Cardiac muscle cell (in vitro differentiated cells and primary cell): ENCODE results near the gene CPA1. TPM values are rescaled to one million over a fixed set of nuclear protein-coding genes. Genes with fewer than 3 reads are reported as not detected.

ENCODE experiments used
- DNase-seq, 2 donors: peaks; one replicate each; pipeline versions ENCODE4 v3.0.0 to v3.0.0-alpha.2; 2010 to 2017; ENCODE audit warnings: low read depth in 1 of 2, low spot score in 1 of 2
- H3K27ac ChIP-seq: fragments of 200-600 bp; sonication (generic); 2 replicates; pipeline ENCODE4 v1.5.1; 2016
- H3K27me3 ChIP-seq: fragments of 200-600 bp; sonication (generic); 2 replicates; pipeline ENCODE4 v1.6.0; 2016; ENCODE audit warnings: control low read depth
- H3K36me3 ChIP-seq: fragments of 200-600 bp; sonication (generic); 2 replicates; pipeline ENCODE4 v1.5.1; 2016; ENCODE audit warnings: control low read depth
- H3K4me1 ChIP-seq: fragments of 200-600 bp; sonication (generic); 2 replicates; pipeline ENCODE4 v1.8.1; 2017; ENCODE audit warnings: low read depth, mild to moderate bottlenecking, mixed run types
- H3K4me3 ChIP-seq: fragments of 200-600 bp; sonication (generic); 2 replicates; pipeline ENCODE4 v1.5.1; 2016; ENCODE audit warnings: mild to moderate bottlenecking
- H3K9me3 ChIP-seq: fragments of 200-600 bp; sonication (generic); 2 replicates; pipeline ENCODE4 v1.5.1; 2017; ENCODE audit warnings: low read depth, mild to moderate bottlenecking, control low read depth
- polyA plus RNA-seq: library from polyadenylated mRNA; unstranded; fragments of >200 nt; fragmentation: Nextera tagmentation; extraction: Ambion mirVana; gene quantifications from 2 replicates; pipeline ENCODE4 v1.2.1, GENCODE V29; 2016
- total RNA-seq: library from RNA; depleted of rRNA; stranded (reverse); fragments of >200 nt; gene quantifications from 2 replicates; pipeline ENCODE4 v1.2.3, GENCODE V29; 2016
- TF ChIP-seq, protein P1 (sequence below): IDR thresholded peaks from 2 replicates; pipeline ENCODE4 v1.5.1; 2012; ENCODE audit warnings: low read depth, mild to moderate bottlenecking, low read length

Gene CPA1
- total and polyA plus RNA-seq, 2 experiments from 2014 or later: 3.5 to 4.3 TPM

DNA sequence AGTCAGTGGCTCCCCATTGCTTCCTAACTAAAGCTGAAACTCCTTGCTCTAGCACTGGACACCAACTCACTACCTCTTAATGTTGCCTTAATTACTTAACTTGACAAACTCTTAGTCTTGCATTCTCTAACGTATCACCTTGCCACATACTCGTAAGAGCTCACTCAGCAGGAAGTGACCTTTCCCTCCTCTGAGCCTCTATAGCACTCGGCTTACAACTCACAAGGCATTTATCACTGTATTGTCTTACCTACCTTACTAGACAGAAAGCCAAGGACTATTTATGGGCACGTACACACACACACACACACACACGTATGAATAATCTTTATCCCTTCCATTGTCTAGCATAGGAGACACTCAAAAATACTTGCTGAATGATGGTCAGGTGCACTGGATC is 39.4 kb downstream of the CPA1 start:
- TF ChIP-seq, protein P1, sequence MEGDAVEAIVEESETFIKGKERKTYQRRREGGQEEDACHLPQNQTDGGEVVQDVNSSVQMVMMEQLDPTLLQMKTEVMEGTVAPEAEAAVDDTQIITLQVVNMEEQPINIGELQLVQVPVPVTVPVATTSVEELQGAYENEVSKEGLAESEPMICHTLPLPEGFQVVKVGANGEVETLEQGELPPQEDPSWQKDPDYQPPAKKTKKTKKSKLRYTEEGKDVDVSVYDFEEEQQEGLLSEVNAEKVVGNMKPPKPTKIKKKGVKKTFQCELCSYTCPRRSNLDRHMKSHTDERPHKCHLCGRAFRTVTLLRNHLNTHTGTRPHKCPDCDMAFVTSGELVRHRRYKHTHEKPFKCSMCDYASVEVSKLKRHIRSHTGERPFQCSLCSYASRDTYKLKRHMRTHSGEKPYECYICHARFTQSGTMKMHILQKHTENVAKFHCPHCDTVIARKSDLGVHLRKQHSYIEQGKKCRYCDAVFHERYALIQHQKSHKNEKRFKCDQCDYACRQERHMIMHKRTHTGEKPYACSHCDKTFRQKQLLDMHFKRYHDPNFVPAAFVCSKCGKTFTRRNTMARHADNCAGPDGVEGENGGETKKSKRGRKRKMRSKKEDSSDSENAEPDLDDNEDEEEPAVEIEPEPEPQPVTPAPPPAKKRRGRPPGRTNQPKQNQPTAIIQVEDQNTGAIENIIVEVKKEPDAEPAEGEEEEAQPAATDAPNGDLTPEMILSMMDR: no peak
- peaks cover 28% of the 10 kb centered on the region for H3K4me1 ChIP-seq
- DNase-seq: no peak

DNA sequence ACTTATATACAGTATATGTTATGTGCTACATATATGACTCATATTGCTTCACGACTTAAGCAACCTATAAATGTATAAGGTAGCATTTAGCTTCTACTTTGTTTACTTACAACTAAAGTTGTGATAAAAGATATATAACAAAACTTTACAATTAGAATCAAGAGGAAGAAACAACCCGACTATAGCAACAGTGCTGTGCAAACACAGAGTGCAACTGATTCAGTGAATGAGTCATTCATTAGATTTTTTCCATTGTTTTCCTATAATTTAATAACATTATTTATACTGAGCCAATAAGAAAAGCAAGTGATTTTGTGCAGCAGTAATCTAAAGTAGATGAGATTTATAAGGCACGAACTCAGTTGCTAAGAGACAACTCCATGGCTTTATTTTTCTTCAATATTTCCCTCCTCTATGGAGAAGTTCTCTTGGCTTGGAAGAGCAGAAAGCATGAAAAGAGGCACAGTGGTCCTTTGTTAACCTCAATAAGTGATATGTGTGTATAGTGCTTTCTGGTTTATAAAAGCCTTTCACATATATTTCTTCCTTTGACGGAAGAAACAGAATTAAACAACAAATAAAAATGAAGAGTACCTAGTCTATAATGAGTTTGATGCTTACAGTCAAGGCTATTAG is 40.8 kb downstream of the CPA1 start:
- H3K27ac ChIP-seq: no peak overlapping the region
- H3K4me3 ChIP-seq: no peak overlapping the region
- no peaks in the 10 kb centered on the region for H3K27me3 ChIP-seq
- no peaks in the 10 kb centered on the region for H3K9me3 ChIP-seq
- TF ChIP-seq, protein P1: no peak
- DNase-seq: peak in 1 of 2 donors; percentile 9
- peaks cover 28% of the 10 kb centered on the region for H3K4me1 ChIP-seq
- no peaks in the 10 kb centered on the region for H3K36me3 ChIP-seq

More for the DNA sequence above, 39.4 kb downstream of the CPA1 start:
- Histone ChIP-seq H3K27ac (no peak overlapping the region), H3K4me3 (no peak overlapping the region), H3K9me3 (no peaks in the 10 kb centered on the region), H3K27me3 (no peaks in the 10 kb centered on the region), H3K36me3 (no peaks in the 10 kb centered on the region)

DNA sequence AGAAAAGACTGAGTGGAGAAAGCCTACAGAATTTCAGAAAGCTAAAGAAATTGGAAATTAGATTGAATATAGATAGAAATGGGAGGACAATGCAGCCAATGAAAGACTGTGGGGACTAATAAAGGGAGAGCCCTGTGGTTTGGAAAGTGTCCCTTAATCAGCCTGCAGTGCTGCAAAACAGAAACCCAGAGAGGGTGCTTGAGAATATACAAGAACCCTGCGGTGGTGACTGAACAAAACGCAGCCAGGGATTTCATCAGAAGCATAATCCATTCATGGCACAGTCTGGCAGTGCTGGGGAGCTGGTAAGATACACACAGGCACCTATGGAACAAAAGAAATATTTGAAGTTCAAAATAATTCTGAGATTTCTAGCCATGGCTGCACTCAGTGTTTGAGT is 41.4 kb downstream of the CPA1 start:
- no peaks in the 10 kb centered on the region for H3K9me3 ChIP-seq
- peak; percentile 14 to 69 for DNase-seq
- H3K4me3 ChIP-seq: no peak overlapping the region
- peaks cover 28% of the 10 kb centered on the region for H3K4me1 ChIP-seq
- H3K27me3 ChIP-seq: no peaks in the 10 kb centered on the region
- H3K36me3 ChIP-seq: no peaks in the 10 kb centered on the region
- no peak overlapping the region for H3K27ac ChIP-seq
- TF ChIP-seq, protein P1: no peak

DNA sequence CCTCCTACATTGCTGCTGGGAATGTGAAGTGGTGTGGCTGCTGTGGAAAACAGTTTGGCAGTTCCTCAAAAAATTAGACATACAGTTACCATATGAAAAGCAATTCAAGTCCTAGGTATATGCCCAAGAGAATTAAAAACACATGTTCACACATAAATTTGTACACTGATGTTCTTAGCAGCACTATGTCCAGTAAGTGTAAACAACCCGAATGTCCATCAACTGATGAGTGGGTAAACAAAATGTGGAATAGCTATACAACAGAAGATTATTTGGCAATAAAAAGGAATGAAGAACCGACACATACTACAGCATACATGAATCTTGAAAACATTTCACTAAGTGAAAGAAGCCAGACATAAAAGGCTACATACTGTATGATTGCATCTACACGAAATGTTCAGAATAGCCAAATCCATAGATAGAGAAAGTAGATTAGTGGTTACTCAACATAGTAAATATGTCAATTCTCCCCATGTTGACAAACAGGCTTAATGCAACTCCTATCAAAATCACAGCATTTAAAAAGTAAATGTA is 43.3 kb downstream of the CPA1 start:
- no peak overlapping the region for H3K27ac ChIP-seq
- H3K4me1 ChIP-seq: peaks cover 14% of the 10 kb centered on the region
- H3K9me3 ChIP-seq: no peaks in the 10 kb centered on the region
- TF ChIP-seq, protein P1: no peak
- H3K27me3 ChIP-seq: no peaks in the 10 kb centered on the region
- DNase-seq: no peak
- no peaks in the 10 kb centered on the region for H3K36me3 ChIP-seq
- H3K4me3 ChIP-seq: no peak overlapping the region

DNA sequence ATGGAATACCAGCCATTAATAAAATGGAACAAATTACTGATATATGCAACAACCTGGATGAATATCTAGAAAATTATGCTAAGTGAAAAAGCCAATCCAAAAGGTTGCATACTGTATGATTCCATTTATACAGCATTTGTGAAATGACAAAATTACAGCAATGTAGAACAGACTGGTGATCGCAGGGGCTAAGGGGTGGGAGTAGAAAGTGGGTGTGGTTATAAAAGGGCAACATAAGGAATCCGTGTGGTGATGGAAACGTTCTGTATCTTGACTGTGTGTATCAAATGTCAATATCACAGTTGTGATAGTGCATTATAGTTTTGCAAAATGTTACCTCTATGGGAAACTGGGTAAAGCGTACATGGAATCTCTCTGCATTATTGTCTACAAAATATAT is 45.5 kb downstream of the CPA1 start:
- DNase-seq: no peak
- H3K4me1 ChIP-seq: peaks cover 16% of the 10 kb centered on the region
- no peaks in the 10 kb centered on the region for H3K27me3 ChIP-seq
- no peaks in the 10 kb centered on the region for H3K36me3 ChIP-seq
- H3K4me3 ChIP-seq: no peak overlapping the region
- H3K9me3 ChIP-seq: no peaks in the 10 kb centered on the region
- TF ChIP-seq, protein P1: no peak
- no peak overlapping the region for H3K27ac ChIP-seq
